Neuronal stem cell (in vitro differentiated cells): Measurements from ENCODE around the gene OR7C2.

ENCODE experiments used
- DNase-seq: peaks from one replicate; pipeline ENCODE4 v3.0.0-alpha.2; 2013; ENCODE audit warnings: low spot score
- H2AFZ ChIP-seq: one replicate; pipeline ENCODE4 v1.6.1; 2013; ENCODE audit warnings: mild to moderate bottlenecking, low read length, inconsistent platforms
- H2AK5ac ChIP-seq: 2 replicates; pipeline ENCODE4 v1.6.1; 2013; ENCODE audit warnings: low read depth, mild to moderate bottlenecking, inconsistent platforms, low read length, moderate library complexity, mixed read lengths
- H2BK120ac ChIP-seq: 2 replicates; pipeline ENCODE4 v1.6.1; 2013; ENCODE audit warnings: low read depth, mild to moderate bottlenecking, inconsistent platforms, low read length, moderate library complexity, mixed read lengths
- H2BK12ac ChIP-seq: one replicate; pipeline ENCODE4 v1.6.1; 2013; ENCODE audit warnings: low read length, inconsistent platforms
- H2BK15ac ChIP-seq: 2 replicates; pipeline ENCODE4 v1.6.1; 2013; ENCODE audit warnings: mild to moderate bottlenecking, low read length, inconsistent platforms, mixed read lengths
- H2BK5ac ChIP-seq: one replicate; pipeline ENCODE4 v1.6.1; 2013; ENCODE audit warnings: inconsistent platforms, mild to moderate bottlenecking, low read length, moderate library complexity
- H3K14ac ChIP-seq: one replicate; pipeline ENCODE4 v1.6.1; 2013; ENCODE audit warnings: low read length, inconsistent platforms
- H3K18ac ChIP-seq: 2 replicates; pipeline ENCODE4 v1.6.1; 2013; ENCODE audit warnings: low read length, inconsistent platforms
- H3K23ac ChIP-seq: 2 replicates; pipeline ENCODE4 v1.6.1; 2013; ENCODE audit warnings: low read depth, mild to moderate bottlenecking, mixed read lengths, low read length, inconsistent platforms; ENCODE audit not compliant: poor library complexity
- H3K27ac ChIP-seq: replicated peaks from 3 replicates; pipeline ENCODE4 v1.5.1; 2013; ENCODE audit warnings: low read length, inconsistent platforms
- H3K27me3 ChIP-seq, 3 experiments: 2 replicates each; pipeline ENCODE4 v1.6.1; 2013; ENCODE audit warnings: low read length in 3 of 3, mild to moderate bottlenecking in 2 of 3, inconsistent platforms in 1 of 3, low read depth in 1 of 3, mixed read lengths in 1 of 3, moderate library complexity in 1 of 3; ENCODE audit not compliant: control insufficient read depth in 3 of 3, insufficient read depth in 3 of 3
- H3K36me3 ChIP-seq, 2 donors: replicated peaks in 1 of 2; 2 replicates each; pipeline ENCODE4 v1.6.1; 2013; ENCODE audit warnings: low read length in 2 of 2; ENCODE audit not compliant: control insufficient read depth in 2 of 2, insufficient read depth in 2 of 2
- H3K4ac ChIP-seq: 2 replicates; pipeline ENCODE4 v1.6.1; 2013; ENCODE audit warnings: inconsistent platforms, mild to moderate bottlenecking, low read length, moderate library complexity
- H3K4me1 ChIP-seq, 2 donors: 1 replicate in 1 of 2; 2 replicates in 1 of 2; pipeline ENCODE4 v1.6.1; 2013; ENCODE audit warnings: low read length in 2 of 2, low read depth in 1 of 2; ENCODE audit not compliant: control insufficient read depth in 2 of 2, insufficient read depth in 1 of 2
- H3K4me2 ChIP-seq: one replicate; pipeline ENCODE4 v1.6.1; 2013; ENCODE audit warnings: mild to moderate bottlenecking, low read length, inconsistent platforms; ENCODE audit not compliant: insufficient read depth, poor library complexity, severe bottlenecking
- H3K4me3 ChIP-seq, 2 donors: 2 replicates each; pipeline ENCODE4 v1.5.1; 2013; ENCODE audit warnings: low read length in 2 of 2, mild to moderate bottlenecking in 2 of 2, inconsistent platforms in 1 of 2, moderate library complexity in 1 of 2
- H3K79me1 ChIP-seq: one replicate; pipeline ENCODE4 v1.6.1; 2013; ENCODE audit warnings: low read depth, mild to moderate bottlenecking, inconsistent platforms, low read length, moderate library complexity
- H3K9ac ChIP-seq: one replicate; pipeline ENCODE4 v1.6.1; 2013; ENCODE audit warnings: mild to moderate bottlenecking, low read depth, low read length, inconsistent platforms; ENCODE audit not compliant: poor library complexity
- H3K9me3 ChIP-seq, 2 donors: replicated peaks in 1 of 2; 2 replicates each; pipeline versions ENCODE3 to v1.6.1; 2013; ENCODE audit warnings: low read length in 2 of 2, mild to moderate bottlenecking in 2 of 2, inconsistent platforms in 1 of 2, low read depth in 1 of 2, mixed read lengths in 1 of 2, moderate library complexity in 1 of 2; ENCODE audit not compliant: control insufficient read depth in 2 of 2, insufficient read depth in 1 of 2
- H4K8ac ChIP-seq: one replicate; pipeline ENCODE4 v1.6.1; 2013; ENCODE audit warnings: low read depth, mild to moderate bottlenecking, inconsistent platforms, low read length, moderate library complexity
- H4K91ac ChIP-seq: one replicate; pipeline ENCODE4 v1.6.1; 2013; ENCODE audit warnings: low read length, low read depth, mild to moderate bottlenecking, inconsistent platforms; ENCODE audit not compliant: poor library complexity
- WGBS, 2 donors: extraction: QIAGEN DNeasy Blood & Tissue Kit; methylation state at CpG; one replicate each; pipeline ENCODE4 v1.1.7; 2013; ENCODE audit warnings: missing lambda C conversion rate in 2 of 2, mixed read lengths in 1 of 2; ENCODE audit not compliant: insufficient read length in 2 of 2, insufficient replicate concordance in 1 of 2; ENCODE audit errors: extremely low coverage in 2 of 2; 5-methylcytosine and 5-hydroxymethylcytosine counted together

Gene OR7C2

GRCh38 chr19:14985133-14985532 is 43.8 kb downstream of the OR7C2 start:
- H3K9me3 ChIP-seq = no peaks in the 10 kb centered on the region
- H3K4me3 ChIP-seq = no peak overlapping the region
- H4K8ac ChIP-seq = no peak overlapping the region
- no peaks in the 10 kb centered on the region for H3K4me1 ChIP-seq
- no peak for DNase-seq
- no CpG with 5 or more reads among the region's 5 CpGs for WGBS, 2 donors
- no peak overlapping the region for H3K18ac ChIP-seq
- no peak overlapping the region for H2BK5ac ChIP-seq
- H3K23ac ChIP-seq = no peak overlapping the region
- H3K4ac ChIP-seq = no peak overlapping the region
- no peak overlapping the region for H2AFZ ChIP-seq
- H2BK12ac ChIP-seq = no peak overlapping the region
- no peak overlapping the region for H3K4me2 ChIP-seq
- H2AK5ac ChIP-seq = no peak overlapping the region
- peaks cover 0 to 28% (median 0%) of the 10 kb centered on the region in 3 experiments for H3K27me3 ChIP-seq
- no peak overlapping the region for H2BK120ac ChIP-seq
- no peak overlapping the region for H3K9ac ChIP-seq
- H3K36me3 ChIP-seq = no peaks in the 10 kb centered on the region
- no peak overlapping the region for H2BK15ac ChIP-seq
- no peak overlapping the region for H3K27ac ChIP-seq
- no peak overlapping the region for H3K14ac ChIP-seq
- H3K79me1 ChIP-seq = no peaks in the 10 kb centered on the region
- H4K91ac ChIP-seq = no peak overlapping the region
